Activated gamma-delta T cell treated with anti-CD3 and anti-CD28 coated beads, Interleukin-2, amount 50 U/mL, for 16 hours (primary cell): ENCODE results near the gene NTM.
"Not testable (repeated sequence)": the region's sequence is repeated elsewhere in the genome, so short reads cannot be mapped to it uniquely, and the experiment has no call there.

Experiments used
- DNase-seq: peaks from one replicate; pipeline ENCODE4 v3.0.0-alpha.2; 2020; ENCODE audit warnings: low read depth

The NTM gene

DNA sequence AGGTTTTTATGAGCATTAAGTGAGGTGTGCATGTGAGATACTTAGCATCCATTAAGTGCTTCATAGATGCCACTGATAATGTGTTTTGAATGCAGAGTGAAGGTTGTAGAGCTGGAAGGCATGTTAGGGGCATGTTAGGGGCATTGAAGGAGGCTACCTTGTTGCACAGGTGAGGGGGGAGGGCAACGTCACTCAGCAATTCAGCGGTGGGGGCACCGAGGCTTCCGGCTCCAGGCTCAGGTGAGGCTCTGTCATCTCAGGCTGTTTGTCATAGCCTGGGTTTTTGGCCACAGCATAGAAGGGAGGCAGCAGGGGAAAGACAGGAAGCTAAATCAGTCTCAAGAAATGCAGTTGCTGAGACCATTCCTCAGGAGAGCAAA lies 299.0 kb downstream of the NTM start:
- DNase-seq, result no peak

DNA sequence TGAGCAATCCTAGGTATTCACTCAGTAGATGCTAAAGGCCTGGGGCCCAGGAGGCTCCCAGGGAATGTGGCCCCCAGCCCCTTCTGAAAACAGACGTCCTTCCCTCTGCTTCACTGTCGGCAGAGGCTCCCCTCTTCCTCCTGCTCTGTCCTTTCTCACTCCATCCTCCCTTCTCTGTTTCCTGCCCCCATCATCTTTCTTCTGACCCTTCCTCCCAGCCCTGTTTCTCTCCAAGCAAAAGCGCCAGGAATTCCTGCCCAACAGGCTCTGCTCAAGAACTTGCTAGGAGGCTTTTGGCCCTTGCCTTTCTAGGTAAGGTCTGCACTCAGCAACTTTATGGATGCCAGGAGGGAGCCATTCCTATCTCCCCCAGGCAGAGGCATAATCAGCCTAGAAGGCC lies 300.5 kb downstream of the NTM start:
- no peak for DNase-seq

DNA sequence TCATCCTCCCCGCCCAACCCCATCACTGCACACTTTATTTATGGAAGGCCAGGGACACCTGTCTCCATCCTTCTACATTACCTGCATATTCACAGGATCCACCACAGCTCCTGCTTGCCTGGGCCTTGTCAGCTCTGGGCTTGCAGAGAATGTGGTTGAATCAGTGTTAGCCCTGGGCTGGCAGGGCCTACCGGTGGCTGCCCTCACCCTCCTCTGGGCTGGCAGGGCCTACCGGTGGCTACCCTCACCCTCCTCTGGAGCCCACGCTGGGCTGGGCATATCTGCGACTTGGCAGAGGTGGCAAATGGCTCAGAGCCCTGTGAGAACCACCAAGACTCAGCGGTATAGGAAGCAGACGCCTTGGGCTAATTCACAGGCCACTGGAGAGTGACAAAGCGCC lies 300.9 kb downstream of the NTM start:
- DNase-seq, result no peak

DNA sequence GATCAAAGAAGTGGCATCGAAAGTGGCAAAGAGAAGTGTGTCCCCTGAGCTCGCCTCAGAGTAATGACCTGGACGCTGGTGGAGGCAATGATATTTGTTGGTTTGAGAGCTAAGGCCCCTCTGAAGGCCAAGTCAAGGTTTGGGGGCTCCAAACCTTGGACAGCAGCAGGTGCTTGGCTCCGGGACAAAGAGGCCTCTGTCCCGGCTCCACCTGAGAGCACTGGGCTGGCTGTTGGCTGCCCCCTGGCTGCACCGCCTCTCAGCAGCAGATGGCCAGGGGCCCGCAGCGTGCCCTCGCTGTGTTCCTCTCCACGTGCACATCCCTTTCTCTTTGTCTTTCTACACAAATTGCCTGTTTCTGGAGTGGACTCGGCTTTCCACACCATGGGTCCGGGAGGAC lies 301.3 kb downstream of the NTM start:
- DNase-seq, result no peak

DNA sequence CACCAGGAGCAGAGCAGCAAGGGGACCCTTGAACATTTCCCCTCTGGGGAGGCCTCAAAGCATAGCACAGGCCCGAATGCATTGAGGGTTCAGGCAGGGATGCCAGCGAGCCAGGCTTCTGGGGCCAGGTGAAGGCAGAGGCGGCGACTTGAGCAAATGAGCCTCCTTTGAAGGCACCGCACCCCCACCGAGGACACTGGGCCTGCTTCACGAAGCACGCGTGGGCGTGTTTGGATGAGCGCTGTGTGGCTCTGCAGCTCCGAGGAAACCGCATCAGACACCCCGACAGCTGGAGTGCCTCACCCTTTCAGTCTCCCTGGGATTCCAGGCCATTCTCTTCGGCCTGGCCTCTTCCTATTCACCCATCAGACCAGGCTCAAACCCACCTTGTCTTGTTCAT lies 301.8 kb downstream of the NTM start:
- no peak for DNase-seq

DNA sequence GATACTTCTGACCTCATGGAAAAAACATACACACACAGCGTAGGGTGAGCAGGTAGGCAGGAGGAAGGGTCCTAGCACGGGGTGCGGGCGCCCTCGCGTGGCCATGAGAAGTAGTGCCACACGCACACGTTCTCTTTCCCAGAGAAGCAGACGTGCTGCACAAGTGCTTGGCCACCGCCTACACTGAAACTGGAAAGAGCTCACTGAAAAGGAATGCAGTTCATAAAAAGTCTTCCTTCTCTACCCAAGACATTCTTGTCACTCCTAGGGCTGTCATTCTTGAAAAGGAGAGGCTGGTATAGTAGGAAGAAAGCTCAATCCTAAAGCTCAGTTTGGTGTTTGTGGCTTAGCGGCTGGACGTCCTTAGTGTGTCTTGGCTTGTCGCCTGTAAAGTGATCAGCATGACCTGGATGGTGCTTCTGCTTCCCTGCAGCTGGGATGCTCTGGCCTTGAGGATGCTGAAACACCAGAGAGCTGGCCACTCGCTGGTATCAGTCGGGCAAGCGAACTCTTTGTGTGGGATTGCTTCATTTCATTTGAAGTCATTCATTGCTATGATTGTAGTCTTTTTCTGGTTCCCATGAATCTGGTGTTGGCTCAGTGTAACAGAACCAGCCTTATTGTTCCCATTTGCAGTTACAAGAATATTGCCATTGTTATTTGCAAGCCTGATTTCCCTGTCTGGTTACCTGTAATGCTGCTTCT lies 303.8 kb downstream of the NTM start:
- no peak for DNase-seq

DNA sequence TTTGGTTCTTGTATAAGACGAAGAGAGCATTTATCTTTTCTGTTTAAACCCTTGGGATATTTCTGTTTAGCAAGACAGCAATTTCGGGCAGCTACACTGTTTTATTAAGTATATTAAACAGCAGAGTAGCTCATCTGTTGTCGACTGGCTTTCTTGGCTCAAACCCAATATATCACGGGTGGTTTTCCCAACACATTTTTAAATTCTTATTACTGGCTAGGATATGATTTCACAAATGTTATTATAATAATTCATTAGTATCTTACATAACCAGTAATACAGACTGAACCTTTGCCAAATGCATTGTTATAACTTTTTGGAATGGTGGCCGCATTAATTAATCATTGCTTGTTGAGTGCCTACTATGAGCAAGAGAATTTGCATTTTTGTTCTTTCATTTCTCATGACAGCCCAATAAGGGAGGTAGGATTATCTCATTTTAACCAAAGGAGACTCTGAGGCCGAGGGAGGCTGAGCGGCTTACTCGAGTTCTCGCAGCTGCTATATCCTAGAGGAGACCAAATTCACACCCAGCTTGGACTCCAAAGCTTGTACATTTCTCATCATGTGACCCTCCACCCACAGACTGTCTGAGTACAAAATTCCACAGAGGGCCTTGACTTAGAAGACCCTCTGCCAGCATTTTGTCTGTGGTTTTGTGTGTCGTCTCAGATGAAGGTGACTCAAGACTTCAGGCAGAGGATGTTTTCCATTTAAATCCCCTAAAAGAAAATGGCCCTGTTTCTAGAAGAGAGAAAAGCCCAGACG lies 304.9 kb downstream of the NTM start:
- no peak for DNase-seq

DNA sequence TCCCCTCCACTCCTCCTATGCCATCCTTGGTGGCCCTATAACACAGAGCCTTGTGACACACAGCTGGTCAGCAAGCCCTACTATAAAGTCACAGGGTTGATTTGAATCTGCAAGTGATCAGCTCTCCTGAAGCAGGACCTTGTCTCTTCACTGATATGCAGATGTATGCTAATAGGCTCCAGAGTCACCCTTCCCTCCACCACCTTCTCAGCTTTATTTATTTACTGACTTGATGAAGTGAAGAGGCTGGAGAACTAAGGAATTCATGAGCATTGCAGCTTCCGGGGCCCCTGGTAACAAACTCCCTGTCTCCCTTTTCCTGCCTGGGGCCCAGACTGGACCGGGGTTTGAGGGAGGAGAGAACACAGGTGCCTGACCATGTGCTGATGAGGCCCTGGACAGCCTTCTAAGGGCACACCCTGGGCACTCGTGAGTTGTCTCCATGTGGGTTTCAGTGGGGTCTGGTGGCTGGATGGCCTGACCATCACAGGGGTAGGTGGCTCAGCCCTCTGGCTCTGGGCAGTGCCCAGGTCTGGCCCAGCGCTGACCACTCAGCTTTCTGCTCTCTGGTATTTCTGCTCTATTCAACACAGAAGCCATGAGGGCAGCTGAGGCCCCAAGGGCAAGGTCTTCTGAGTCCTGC lies 307.5 kb downstream of the NTM start:
- DNase-seq, result no peak

DNA sequence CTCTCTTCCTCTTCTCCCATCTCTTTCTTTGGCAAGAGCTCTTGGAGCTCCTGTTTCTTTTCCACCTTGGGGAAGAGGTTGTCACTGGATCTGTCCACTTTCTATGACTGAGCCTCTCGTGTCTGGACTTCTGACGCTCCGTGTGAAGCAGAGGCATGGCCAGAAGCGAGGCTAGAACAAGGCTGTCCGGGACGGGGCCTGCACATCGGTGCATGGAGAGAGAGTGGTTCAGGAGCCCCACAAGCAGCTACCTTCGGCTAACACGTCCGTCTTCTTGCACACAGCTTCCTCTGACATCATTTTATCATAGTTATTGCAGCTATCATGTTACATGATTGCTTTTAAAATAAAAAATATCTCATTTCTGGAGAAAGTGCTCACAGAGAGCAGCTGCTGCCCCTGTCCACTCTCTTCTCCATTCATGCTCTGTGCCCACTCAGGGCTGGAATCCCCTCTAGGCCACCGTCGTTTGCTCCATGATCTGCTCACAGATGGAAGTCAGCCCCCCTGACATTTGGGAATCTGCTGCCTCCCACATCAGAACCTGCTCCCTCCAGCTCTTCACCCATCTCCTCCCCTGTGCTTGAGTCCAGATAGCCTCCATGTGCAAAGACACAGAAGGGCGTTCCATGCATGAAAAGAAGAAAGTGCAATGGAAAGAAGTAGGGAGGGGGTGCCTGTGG lies 308.4 kb downstream of the NTM start:
- no peak for DNase-seq

DNA sequence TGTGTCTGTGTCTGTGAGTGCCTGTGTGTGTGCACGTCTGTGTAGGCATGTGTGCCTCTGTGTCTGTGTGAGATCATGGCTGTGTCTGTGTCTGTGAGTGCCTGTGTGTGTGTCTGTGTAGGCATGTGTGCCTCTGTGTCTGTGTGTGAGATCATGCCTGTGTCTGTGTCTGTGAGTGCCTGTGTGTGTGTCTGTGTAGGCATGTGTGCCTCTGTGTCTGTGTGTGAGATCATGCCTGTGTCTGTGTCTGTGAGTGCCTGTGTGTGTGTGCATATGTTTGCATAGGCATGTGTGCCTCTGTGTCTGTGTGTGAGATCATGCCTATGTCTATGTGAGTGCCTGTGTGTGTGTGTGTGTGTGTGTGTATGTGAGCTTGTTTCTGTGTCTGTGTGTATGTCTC lies 310.0 kb downstream of the NTM start:
- not testable (repeated sequence) for DNase-seq

DNA sequence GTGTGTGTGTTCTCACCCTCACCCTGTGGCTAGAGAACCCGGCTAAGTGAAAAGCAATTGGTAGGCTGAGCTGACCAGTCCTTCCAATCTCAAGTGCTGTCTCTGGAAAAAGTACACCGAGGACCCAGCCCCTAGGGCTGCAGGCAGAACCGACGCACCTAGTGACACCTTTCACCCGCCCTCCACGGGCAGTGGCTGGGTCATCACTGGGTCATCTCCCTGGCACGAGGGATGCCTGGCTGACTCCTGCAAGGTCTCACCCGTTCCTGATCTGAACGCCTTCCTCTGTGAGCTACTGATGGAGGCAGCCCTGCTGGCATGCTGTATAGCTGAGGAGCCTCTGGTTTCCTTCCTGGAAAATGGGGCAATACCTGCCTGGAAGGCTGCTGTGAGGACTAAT lies 311.5 kb downstream of the NTM start:
- DNase-seq, result no peak

DNA sequence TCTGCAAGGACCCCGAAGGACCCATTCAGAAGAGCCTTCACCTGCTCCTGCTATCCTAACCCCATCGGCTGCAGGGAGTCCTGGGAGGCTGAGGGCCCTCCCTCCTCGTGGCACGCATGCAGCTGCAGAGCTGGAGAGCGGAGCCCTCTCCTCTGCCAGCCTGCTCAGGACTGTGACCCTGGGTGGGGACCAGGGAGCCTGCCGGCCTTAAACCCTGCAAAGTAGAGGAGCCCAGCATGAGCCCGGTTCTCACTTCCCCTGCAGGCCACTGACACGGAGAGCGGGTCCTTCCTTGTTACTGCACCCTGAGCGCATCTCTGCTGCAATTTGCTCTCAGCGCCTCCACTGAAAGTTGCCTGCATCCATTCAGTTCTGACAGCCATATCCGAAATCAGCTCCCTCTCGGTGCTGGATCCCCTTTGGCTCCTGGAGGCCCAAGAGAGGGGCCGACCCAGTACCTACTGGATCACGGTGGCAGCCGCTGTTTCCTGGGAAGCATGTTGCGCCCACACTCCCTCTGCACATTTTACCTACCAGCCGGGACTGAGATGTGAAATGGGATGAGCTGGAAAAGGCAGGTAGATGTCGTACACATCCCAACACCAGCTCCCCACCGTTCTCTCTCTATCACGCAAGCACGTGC lies 312.1 kb downstream of the NTM start:
- no peak for DNase-seq

DNA sequence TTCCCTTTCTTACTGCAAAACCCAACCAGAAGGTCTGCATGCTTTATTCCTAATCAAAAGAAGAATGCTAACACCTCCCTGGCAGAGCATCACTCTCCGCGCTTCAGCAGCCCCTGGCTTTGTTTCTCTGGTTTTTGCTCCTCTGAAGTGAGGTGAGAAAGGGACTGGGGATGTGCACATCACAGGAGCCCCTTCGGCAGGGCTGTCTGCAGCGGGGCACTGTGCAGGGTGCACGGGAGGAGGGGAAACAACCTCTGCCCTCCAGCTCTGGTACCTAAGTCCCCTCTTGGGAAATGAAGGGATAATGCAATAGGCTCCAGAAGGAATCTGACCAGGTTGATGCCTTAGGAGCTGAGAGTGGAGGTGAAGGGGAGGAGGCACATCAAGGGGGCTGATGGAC lies 312.7 kb downstream of the NTM start:
- no peak for DNase-seq

DNA sequence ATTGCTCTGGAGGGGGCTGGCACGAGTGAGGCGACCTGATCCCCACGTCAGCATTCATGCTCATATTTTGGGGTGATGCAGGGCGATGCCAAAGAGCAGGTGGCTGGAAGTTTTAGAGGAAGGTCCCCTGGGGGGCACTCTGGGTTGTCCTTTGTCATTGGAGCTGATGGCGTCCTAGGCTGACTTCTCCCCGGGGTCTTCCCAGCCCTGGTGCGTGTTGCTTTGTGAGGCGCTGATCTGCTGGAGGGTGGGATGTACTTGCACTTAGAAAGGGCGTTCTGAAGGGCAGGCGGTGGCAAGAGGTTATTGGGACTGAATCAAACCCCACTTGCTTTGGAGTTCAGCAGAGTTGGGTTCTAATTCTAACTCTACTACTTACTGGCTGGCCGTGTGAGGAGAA lies 313.3 kb downstream of the NTM start:
- DNase-seq, result no peak

DNA sequence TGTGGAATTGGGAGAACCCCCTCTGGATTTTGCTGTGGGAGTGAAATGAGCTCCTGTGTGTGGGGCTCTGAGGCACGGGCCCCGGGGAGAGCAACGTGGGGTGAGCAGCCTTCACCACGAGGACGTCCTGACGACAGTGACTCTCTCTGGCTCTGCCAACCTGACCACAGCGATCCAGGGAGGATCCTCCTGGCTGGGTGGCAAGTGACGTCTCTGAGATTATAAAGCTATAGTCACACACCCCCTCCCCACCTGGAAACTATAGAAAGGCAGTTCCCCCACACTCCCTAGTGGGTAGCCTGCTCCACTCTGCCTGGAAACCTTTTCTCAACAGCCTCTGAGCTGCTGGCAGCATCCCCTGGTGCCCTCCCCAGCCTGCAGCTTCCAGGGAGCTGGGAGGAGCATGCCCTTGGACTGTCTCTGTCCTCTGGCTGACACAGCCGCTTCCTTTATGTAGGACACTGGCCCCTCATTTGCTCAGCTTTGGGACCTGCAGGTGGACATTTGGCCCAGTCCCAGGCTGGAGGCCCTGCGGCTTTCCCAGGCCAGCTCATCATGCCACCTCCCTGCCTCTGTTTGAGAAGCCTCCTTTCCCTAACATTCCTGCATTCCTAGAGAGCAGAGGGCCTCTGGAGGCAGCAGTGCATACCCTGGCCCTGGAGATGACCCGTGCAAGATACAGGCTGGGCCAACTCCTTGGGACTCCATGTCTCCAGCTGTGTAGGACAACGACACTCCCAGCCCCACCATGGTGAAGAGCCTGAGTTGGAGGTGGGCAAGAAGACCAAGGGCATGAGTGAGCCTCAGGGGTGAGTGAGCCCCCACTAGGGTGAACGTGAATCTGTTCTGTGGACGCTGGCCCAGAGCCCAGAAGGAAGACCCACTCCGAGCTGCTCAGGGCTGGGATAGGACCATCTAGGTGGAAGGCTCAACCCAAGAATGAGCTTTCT lies 314.0 kb downstream of the NTM start:
- no peak for DNase-seq

DNA sequence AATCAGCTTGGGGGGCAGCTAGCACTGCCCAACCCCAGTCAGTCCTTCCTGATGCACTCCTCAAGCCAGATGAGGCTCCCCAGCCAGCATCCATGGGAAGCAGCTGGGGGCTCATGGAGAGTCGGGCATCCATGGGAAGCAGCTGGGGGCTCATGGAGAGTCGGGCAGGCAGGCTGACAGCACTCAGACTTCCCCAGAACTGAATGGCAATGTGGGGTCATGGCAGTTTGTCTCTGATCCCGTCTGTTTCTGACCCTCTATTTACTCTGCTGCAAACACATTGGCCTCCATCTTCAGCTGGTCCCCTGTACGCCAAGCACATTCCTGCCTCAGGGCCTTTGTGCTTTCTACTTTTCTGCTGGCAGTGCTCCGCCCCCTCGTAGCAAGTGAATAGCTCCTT lies 314.8 kb downstream of the NTM start:
- no peak for DNase-seq

DNA sequence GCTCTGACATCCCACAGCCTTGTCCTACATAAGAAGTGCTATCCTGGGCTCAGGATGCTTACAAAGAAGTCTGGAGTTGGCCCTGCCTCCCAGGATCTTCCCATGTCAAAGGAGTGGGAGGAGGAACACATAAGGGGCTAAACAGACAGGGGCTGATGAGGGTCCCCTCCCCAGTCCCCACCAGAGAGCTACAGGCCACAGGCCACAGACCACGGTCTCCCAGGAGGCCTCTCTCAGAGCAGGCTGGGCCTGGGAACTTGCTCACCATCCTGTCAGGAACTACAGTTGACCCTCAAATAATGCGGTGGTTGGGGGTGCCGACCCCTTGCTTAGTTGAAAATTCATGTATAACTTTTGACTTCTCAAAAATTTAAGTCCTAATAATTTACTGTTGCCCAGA lies 315.5 kb downstream of the NTM start:
- no peak for DNase-seq

DNA sequence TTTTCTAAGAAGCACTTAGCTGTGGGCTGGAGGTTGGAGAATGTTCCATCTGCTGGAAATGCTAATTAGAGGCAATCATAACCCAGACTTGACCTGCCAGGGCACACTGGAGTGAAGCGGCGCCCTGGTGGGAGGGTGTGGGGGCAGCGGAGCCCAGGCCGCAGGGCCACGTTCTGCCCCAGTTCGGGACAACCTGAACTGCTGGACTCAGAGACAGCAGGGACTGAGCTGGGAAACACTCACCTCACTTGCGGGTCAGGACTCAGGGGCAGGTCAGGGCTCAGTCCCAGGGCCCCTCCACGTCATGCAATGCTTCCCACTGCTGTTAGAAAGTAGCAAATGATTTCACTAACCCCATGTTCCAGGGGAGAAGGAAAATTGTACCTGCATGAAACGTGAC lies 316.4 kb downstream of the NTM start:
- DNase-seq, result no peak

DNA sequence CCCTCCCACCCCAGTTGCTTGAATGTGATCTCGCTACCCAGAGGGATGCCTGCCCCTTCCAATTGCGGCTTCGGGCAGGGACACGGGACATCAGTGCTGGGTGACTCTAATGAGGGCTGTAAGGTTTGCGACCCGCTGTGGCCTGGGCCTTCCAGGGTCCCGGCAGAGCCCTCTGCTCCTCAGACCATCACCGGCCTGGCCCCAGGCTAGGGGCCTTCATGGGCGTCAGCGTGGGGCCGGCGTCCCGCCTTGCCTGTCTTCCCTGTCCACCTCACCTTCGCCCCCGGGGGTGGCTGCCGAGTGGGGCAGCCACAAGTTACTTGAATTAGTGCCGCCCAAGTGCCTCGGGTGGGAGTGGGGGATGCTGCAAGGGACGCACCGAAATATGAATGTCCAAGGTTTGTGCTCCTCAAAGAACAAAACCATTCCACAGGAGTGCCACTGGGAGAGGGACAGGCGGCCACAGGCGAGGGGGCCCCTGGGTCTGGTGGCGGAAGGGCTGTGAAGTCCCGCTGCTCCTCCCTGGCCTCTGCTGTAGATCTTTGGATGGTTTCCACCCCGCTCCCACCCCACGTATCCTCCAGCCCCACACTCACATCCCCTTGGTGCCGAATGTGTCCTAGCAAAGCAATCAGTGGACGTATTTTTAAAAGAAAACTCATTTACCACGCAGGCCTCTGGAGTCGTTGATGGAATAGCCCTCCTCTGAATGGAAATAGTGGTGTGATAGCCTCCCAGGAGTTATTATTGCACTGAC lies 317.1 kb downstream of the NTM start:
- no peak for DNase-seq

DNA sequence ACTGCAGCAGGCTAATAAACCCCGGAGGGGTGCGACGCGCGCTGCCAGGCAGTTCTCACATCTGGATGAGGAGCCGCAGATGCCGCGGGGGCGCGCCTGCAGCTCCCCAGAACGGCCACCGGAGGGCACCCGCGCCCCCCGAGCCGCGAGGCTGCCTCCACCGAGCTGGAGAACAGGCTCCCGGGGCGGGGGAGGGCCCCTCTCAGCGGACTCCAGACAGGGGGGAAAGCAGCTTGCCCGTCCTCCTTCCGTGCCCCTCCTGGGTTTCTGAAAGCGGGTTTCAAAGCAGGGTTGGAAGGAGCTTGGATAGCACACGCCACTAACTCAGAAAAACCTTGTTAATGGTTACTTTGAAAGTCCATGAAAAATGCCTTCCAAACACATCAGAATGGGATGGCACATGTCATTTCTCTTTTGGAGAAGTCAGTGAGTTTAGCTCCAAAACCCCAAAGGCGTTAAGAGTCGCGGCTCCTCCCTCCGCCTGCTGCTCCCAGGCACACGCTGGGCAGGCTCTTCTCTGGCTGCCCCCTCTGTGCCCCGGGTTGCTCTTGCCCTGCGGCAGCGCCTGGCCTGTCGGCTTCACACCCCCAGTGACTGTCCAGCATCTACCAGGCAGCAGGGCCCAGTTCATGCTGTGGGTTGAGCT lies 317.8 kb downstream of the NTM start:
- no peak for DNase-seq
